HepG2 (cell line): ENCODE data around the gene ABCA2.

Source experiments
- CTCF ChIP-seq: sonication (generic); formaldehyde crosslinking; IDR thresholded peaks from 2 replicates; pipeline ENCODE4 v1.5.0; 2020; ENCODE audit warnings: mild to moderate bottlenecking, missing genetic modification reagents, moderate library complexity
- EZH2 ChIP-seq: conservative IDR thresholded peaks from 2 replicates; pipeline ENCODE4 v1.6.1; 2012; ENCODE audit warnings: mild to moderate bottlenecking, low read depth, low read length, moderate library complexity
- LRRFIP1 ChIP-seq: sonication (generic); formaldehyde crosslinking; conservative IDR thresholded peaks from 2 replicates; pipeline ENCODE4 v1.4.0; 2020; ENCODE audit warnings: missing genetic modification reagents
- MAZ ChIP-seq, 2 experiments: sonication (generic) in 1 of 2; formaldehyde crosslinking in 1 of 2; IDR thresholded peaks; 2 replicates each; pipeline versions ENCODE4 v1.5.0 to v1.6.1; 2012 to 2020; ENCODE audit warnings: low read depth in 2 of 2, mild to moderate bottlenecking in 2 of 2, borderline replicate concordance in 1 of 2, improper control_type of control experiment in 1 of 2, low read length in 1 of 2, missing genetic modification reagents in 1 of 2, moderate library complexity in 1 of 2
- MYPOP ChIP-seq: sonication (generic); formaldehyde crosslinking; IDR thresholded peaks from 2 replicates; pipeline ENCODE4 v1.8.1; 2023; ENCODE audit warnings: mild to moderate bottlenecking, moderate library complexity, missing genetic modification reagents
- SNAPC2 ChIP-seq: sonication (generic); formaldehyde crosslinking; IDR thresholded peaks from 2 replicates; pipeline ENCODE4 v1.8.1; 2022; ENCODE audit warnings: mild to moderate bottlenecking, missing genetic modification reagents
- TF ChIP-seq, protein P1 (sequence below): sonication (generic); formaldehyde crosslinking; IDR thresholded peaks from 2 replicates; pipeline ENCODE4 v1.8.0; 2022; ENCODE audit warnings: mild to moderate bottlenecking, missing genetic modification reagents, borderline replicate concordance
- TF ChIP-seq, protein P2 (sequence below): IDR thresholded peaks from 2 replicates; pipeline ENCODE4 v1.6.1; 2016

DNA sequence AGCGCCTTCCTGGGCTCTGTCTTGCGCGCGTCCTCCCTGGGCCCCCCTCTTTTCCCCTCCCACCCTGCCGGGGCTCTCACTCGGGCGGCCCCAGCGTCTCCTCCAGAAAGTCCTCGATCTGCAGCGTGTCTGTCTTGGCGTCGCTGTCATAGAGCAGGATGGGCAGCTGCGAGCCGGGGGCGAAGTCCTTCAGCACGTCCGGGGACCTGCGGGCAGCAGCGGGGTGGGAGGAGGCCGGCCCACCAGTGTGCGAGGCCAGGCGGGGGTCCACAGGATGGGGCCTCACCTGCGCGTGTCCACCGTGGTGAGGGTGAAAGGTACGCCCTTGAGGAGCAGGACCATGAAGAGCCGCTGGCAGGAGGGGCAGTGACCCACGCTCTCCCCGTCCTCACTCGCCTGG is 32.7 kb downstream of the ABCA2 start:
- TF ChIP-seq MYPOP (CRISPR knock-in tag): no peak
- no peak for TF ChIP-seq SNAPC2 (CRISPR knock-in tag)
- TF ChIP-seq, protein P1, sequence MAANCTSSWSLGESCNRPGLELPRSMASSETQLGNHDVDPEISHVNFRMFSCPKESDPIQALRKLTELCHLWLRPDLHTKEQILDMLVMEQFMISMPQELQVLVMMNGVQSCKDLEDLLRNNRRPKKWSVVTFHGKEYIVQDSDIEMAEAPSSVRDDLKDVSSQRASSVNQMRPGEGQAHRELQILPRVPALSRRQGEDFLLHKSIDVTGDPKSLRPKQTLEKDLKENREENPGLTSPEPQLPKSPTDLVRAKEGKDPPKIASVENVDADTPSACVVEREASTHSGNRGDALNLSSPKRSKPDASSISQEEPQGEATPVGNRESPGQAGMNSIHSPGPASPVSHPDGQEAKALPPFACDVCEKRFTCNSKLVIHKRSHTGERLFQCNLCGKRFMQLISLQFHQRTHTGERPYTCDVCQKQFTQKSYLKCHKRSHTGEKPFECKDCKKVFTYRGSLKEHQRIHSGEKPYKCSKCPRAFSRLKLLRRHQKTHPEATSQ (CRISPR knock-in tag): no peak
- no peak for TF ChIP-seq LRRFIP1 (CRISPR knock-in tag)
- TF ChIP-seq, protein P2, sequence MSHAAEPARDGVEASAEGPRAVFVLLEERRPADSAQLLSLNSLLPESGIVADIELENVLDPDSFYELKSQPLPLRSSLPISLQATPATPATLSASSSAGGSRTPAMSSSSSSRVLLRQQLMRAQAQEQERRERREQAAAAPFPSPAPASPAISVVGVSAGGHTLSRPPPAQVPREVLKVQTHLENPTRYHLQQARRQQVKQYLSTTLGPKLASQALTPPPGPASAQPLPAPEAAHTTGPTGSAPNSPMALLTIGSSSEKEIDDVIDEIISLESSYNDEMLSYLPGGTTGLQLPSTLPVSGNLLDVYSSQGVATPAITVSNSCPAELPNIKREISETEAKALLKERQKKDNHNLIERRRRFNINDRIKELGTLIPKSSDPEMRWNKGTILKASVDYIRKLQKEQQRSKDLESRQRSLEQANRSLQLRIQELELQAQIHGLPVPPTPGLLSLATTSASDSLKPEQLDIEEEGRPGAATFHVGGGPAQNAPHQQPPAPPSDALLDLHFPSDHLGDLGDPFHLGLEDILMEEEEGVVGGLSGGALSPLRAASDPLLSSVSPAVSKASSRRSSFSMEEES (CRISPR knock-in tag): no peak
- no peak for TF ChIP-seq CTCF (CRISPR knock-in tag)
- no peak for TF ChIP-seq MAZ (IDR thresholded peaks at IDR 0.05; ENCODE audit: borderline replicate concordance, low read depth, low read length)
- no peak for TF ChIP-seq MAZ (CRISPR knock-in tag; IDR thresholded peaks at IDR 0.05; ENCODE audit: low read depth)
- no peak for TF ChIP-seq EZH2
